CD4-positive, alpha-beta T cell (primary cell): Measurements from ENCODE around the gene MAST4. TPM values are rescaled to one million over a fixed set of nuclear protein-coding genes. Genes with fewer than 3 reads are reported as not detected.

Source experiments
- ATAC-seq: fragments of 200-7000 bp; cut with Tn5 transposase; one replicate; pipeline ENCODE4 v1.10.0; 2022; ENCODE audit warnings: mild to moderate bottlenecking; ENCODE audit not compliant: poor library complexity
- CTCF ChIA-PET: fragments of 350-600 bp; sonication (Branson Sonifier 250); formaldehyde crosslinking; loops from one replicate; lab custom pipeline; 2021; ENCODE audit warnings: antibody characterized with exemption, inconsistent platforms; lab: Charles Lee
- POLR2A ChIA-PET: fragments of 350-600 bp; sonication (Branson Sonifier 250); formaldehyde crosslinking; loops from one replicate; lab custom pipeline; 2021; ENCODE audit warnings: antibody characterized with exemption, inconsistent platforms; lab: Charles Lee
- DNase-seq, 14 experiments: peaks; one replicate each; pipeline ENCODE4 v3.0.0-alpha.2; 2013 to 2020; ENCODE audit warnings: mixed read lengths in 2 of 14
- H3K27ac ChIP-seq, 2 donors: one replicate each; pipeline versions ENCODE4 v1.5.1 to v1.7.0; 2013; ENCODE audit warnings: low read length in 2 of 2, low read depth in 1 of 2, mild to moderate bottlenecking in 1 of 2
- H3K27me3 ChIP-seq, 2 experiments: 1 replicate in 1 of 2; 2 replicates in 1 of 2; pipeline versions ENCODE4 v1.6.1 to v1.7.0; 2013; ENCODE audit warnings: low read length in 2 of 2, control low read depth in 1 of 2, mild to moderate bottlenecking in 1 of 2, moderate library complexity in 1 of 2; ENCODE audit not compliant: insufficient read depth in 2 of 2, control insufficient read depth in 1 of 2
- H3K36me3 ChIP-seq: one replicate; pipeline ENCODE4 v1.6.1; 2013; ENCODE audit warnings: low read length, control low read depth; ENCODE audit not compliant: insufficient read depth
- H3K4me1 ChIP-seq: one replicate; pipeline ENCODE4 v1.6.1; 2013; ENCODE audit warnings: low read length, control low read depth; ENCODE audit not compliant: insufficient read depth
- H3K4me3 ChIP-seq: one replicate; pipeline ENCODE4 v1.5.1; 2013; ENCODE audit warnings: mild to moderate bottlenecking, low read length, moderate library complexity
- H3K9me3 ChIP-seq, 2 experiments: 1 replicate in 1 of 2; 2 replicates in 1 of 2; pipeline versions ENCODE4 v1.6.1 to v1.7.0; 2013; ENCODE audit warnings: low read length in 2 of 2, mild to moderate bottlenecking in 2 of 2, control low read depth in 1 of 2, moderate library complexity in 1 of 2; ENCODE audit not compliant: control insufficient read depth in 1 of 2, insufficient read depth in 1 of 2
- H3K27ac Mint-ChIP-seq: one replicate; pipeline ENCODE4 v1.8.0; 2020; ENCODE audit warnings: mixed read lengths
- H3K27me3 Mint-ChIP-seq: one replicate; pipeline ENCODE4 v1.8.0; 2021; ENCODE audit warnings: mixed read lengths
- H3K36me3 Mint-ChIP-seq: one replicate; pipeline ENCODE4 v1.8.0; 2021; ENCODE audit warnings: low read depth, mixed read lengths
- H3K4me1 Mint-ChIP-seq: one replicate; pipeline ENCODE4 v1.8.0; 2021; ENCODE audit warnings: low read depth, mixed read lengths
- H3K4me3 Mint-ChIP-seq: one replicate; pipeline ENCODE4 v1.8.0; 2020; ENCODE audit warnings: mild to moderate bottlenecking, mixed read lengths
- H3K9me3 Mint-ChIP-seq: one replicate; pipeline ENCODE4 v1.8.0; 2020; ENCODE audit warnings: mixed read lengths
- CTCF ChIP-seq: fragments of 200-600 bp; IDR thresholded peaks from one replicate; pipeline ENCODE4 v1.8.0; 2022; ENCODE audit warnings: antibody characterized with exemption, mild to moderate bottlenecking
- intact Hi-C, 2 experiments: fragments of 100-400 bp; cut with DNase I in 1 of 2; cut with micrococcal nuclease in 1 of 2; formaldehyde crosslinking; loops; one replicate each; pipeline versions ENCODE4 v1.15.1 to v1.9.0; 2023 to 2025; cut with DNase I, micrococcal nuclease
- total RNA-seq, 174 experiments: library from RNA in 2 of 174; stranded (reverse) in 2 of 174; gene quantifications; one replicate each; pipeline ENCODE4 v1.2.3 and lab custom pipeline; 2021 to 2026

MAST4 gene
- total RNA-seq, 2 experiments from 2014 or later = 21.3 to 21.6 TPM

DNA sequence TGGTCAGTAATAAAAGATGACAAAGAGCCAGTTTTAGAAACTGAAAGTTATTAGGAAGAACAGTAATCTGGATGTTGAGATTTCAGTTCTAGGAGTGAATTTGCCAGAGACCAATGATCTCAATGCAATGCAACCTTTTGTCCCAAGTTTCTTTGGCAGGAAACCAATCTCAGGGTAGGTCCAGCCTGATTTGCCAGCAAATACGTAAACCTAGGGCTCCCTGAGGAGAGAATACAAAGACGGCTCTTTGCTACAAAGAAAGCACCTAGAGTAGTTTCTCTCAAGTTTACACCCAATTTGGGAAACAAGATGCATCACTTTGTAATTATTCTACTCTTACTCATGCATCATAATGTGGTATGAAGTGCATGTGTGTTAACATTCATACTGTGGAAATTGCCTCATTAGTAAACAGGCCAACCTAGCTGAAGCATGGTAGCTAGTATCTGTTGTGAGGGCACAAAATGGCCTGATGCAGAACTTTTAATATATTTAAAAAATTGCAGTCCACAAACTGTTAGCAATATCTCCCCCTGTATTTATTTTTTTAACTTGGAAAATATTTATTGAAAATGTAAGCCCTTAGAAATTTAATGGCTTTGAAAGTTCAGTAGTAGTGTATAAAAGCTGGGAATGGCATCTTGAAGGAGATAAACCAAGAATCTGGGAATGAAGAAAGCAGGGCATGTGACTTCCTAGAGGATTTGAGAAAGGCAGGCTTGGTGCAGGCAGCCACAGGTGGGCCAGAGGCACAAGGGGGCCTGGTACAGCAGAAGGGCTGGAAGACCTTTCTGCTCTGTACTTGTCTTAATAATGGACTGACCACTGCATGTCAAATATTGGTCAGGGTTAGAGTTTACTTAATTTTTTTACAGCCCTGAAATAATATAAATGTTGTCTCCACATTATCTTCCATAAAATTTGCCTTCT is 59.5 kb downstream of the MAST4 start:
- H3K36me3 Mint-ChIP-seq = no peaks in the 10 kb centered on the region
- no peak overlapping the region for H3K27ac Mint-ChIP-seq
- peaks cover 5% of the 10 kb centered on the region for H3K27me3 Mint-ChIP-seq
- no peak for DNase-seq
- H3K4me1 ChIP-seq = no peaks in the 10 kb centered on the region
- no peaks in the 10 kb centered on the region for H3K36me3 ChIP-seq
- intact Hi-C loops = no loop called here
- TF ChIP-seq CTCF = no peak
- POLR2A ChIA-PET = no interaction called here
- no peak overlapping the region for H3K27ac ChIP-seq
- no peaks in the 10 kb centered on the region for H3K9me3 ChIP-seq
- H3K4me3 ChIP-seq = no peak overlapping the region
- no peaks in the 10 kb centered on the region for H3K4me1 Mint-ChIP-seq
- ATAC-seq = no peak
- no peak overlapping the region for H3K4me3 Mint-ChIP-seq
- H3K9me3 Mint-ChIP-seq = no peaks in the 10 kb centered on the region
- H3K27me3 ChIP-seq = peaks cover 0 to 6% of the 10 kb centered on the region in 2 experiments
- CTCF ChIA-PET = interaction anchor here (1.8 kb wide), 1 partner anchor 349 kb away, joined by 4 read pairs; no protein-coding TSS in a partner anchor

DNA sequence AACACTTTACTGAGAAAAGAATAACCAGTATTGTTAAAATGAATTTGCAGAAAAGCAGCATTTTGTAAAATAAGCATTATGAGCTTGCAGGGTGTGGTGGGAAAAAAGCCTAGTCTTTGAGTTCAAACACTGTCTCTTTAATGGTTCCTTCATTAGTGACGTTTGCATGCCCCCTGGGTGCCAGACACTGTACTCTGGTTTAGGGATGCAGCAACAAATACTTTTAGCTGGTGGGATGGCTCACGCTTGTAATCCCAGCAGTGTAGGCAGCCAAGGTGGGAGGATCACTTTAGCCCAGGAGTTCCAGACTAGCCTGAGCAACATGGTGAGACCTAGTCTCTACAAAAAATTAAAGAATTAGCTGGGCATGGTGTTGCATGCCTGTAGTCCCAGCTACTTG is 62.3 kb downstream of the MAST4 start:
- Histone ChIP-seq H3K27me3 (peaks cover 0 to 6% of the 10 kb centered on the region in 2 experiments), H3K27ac (no peak overlapping the region), H3K4me3 (no peak overlapping the region), H3K9me3 (no peaks in the 10 kb centered on the region), H3K36me3 (no peaks in the 10 kb centered on the region), H3K4me1 (no peaks in the 10 kb centered on the region)
- Mint-ChIP-seq H3K27ac (no peak overlapping the region), H3K4me3 (no peak overlapping the region), H3K4me1 (no peaks in the 10 kb centered on the region), H3K36me3 (no peaks in the 10 kb centered on the region), H3K9me3 (no peaks in the 10 kb centered on the region), H3K27me3 (peaks cover 9% of the 10 kb centered on the region)
- intact Hi-C loops = no loop called here
- DNase-seq (no peak), ATAC-seq (no peak)
- TF ChIP-seq CTCF = no peak
- POLR2A ChIA-PET = no interaction called here
- CTCF ChIA-PET = no interaction called here

- Mint-ChIP-seq H3K27ac (no peak overlapping the region), H3K27me3 (peaks cover 12% of the 10 kb centered on the region), H3K9me3 (no peaks in the 10 kb centered on the region), H3K4me3 (no peak overlapping the region), H3K4me1 (no peaks in the 10 kb centered on the region), H3K36me3 (no peaks in the 10 kb centered on the region)
- Histone ChIP-seq H3K27ac (no peak overlapping the region), H3K4me3 (no peak overlapping the region), H3K27me3 (peaks cover 0 to 6% of the 10 kb centered on the region in 2 experiments), H3K36me3 (no peaks in the 10 kb centered on the region), H3K4me1 (no peaks in the 10 kb centered on the region), H3K9me3 (peaks cover 0 to 4% of the 10 kb centered on the region in 2 experiments)
- intact Hi-C loops = no loop called here
- DNase-seq = no peak
- CTCF ChIA-PET = no interaction called here
- POLR2A ChIA-PET = no interaction called here
- no peak for TF ChIP-seq CTCF
- ATAC-seq = no peak
These were observed 63.6 kb downstream of the MAST4 start for GRCh38 chr5:66659780-66660179.
